ENCODE measurements around the gene FAM131A.

The FAM131A gene

GRCh38 chr3:184359610-184360009 is 22.2 kb downstream of the FAM131A start:
- no peak for TF ChIP-seq PKNOX1 (IDR thresholded peaks at IDR 0.05)
- TF ChIP-seq FOXA1 (IDR thresholded peaks at IDR 0.05): no peak
- TF ChIP-seq BHLHE40 (IDR thresholded peaks at IDR 0.05; ENCODE audit: borderline replicate concordance): no peak
- TF ChIP-seq LEF1 (IDR thresholded peaks at IDR 0.05; ENCODE audit: borderline replicate concordance): no peak
- no peak for TF ChIP-seq NFRKB (IDR thresholded peaks at IDR 0.05)
- TF ChIP-seq FOXK2 (IDR thresholded peaks at IDR 0.05): no peak
- no peak for TF ChIP-seq CTBP1 (IDR thresholded peaks at IDR 0.05; ENCODE audit: borderline replicate concordance)
- no peak for TF ChIP-seq L3MBTL2 (conservative IDR thresholded peaks at IDR 0.05)
- TF ChIP-seq ARNT (IDR thresholded peaks at IDR 0.05): no peak
- no peak for TF ChIP-seq ZNF384 (IDR thresholded peaks at IDR 0.05)
- TF ChIP-seq SP1 (IDR thresholded peaks at IDR 0.05): no peak
- no peak for TF ChIP-seq TARDBP (IDR thresholded peaks at IDR 0.05)
- no peak for TF ChIP-seq ELF4 (IDR thresholded peaks at IDR 0.05)
- TF ChIP-seq FOXM1 (IDR thresholded peaks at IDR 0.05; ENCODE audit: borderline replicate concordance): no peak
- no peak for TF ChIP-seq SUZ12 (IDR thresholded peaks at IDR 0.05)
- no peak for DNase-seq (ENCODE audit: extremely low spot score)
- POLR2A ChIA-PET: no interaction called here
- CTCF ChIA-PET: no interaction called here

GRCh38 chr3:184360070-184360928 is 22.9 kb downstream of the FAM131A start:
- CTCF ChIA-PET: no interaction called here
- POLR2A ChIA-PET: interaction anchor here (0.9 to 1.7 kb wide), 2 partner anchors 61 to 186 kb away, joined by 3 to 4 read pairs; no protein-coding TSS in a partner anchor
- TF ChIP-seq L3MBTL2 (conservative IDR thresholded peaks at IDR 0.05) (no peak), SUZ12 (IDR thresholded peaks at IDR 0.05) (no peak), FOXA1 (IDR thresholded peaks at IDR 0.05) (no peak), PKNOX1 (IDR thresholded peaks at IDR 0.05) (no peak), NFRKB (IDR thresholded peaks at IDR 0.05) (no peak), CTBP1 (IDR thresholded peaks at IDR 0.05; ENCODE audit: borderline replicate concordance) (no peak), ARNT (IDR thresholded peaks at IDR 0.05) (no peak), ZNF384 (IDR thresholded peaks at IDR 0.05) (no peak), BHLHE40 (IDR thresholded peaks at IDR 0.05; ENCODE audit: borderline replicate concordance) (no peak), FOXM1 (IDR thresholded peaks at IDR 0.05; ENCODE audit: borderline replicate concordance) (no peak), TARDBP (IDR thresholded peaks at IDR 0.05) (no peak), FOXK2 (IDR thresholded peaks at IDR 0.05) (no peak), LEF1 (IDR thresholded peaks at IDR 0.05; ENCODE audit: borderline replicate concordance) (no peak), SP1 (IDR thresholded peaks at IDR 0.05) (no peak), ELF4 (IDR thresholded peaks at IDR 0.05) (no peak), HDGF (IDR thresholded peaks at IDR 0.05; ENCODE audit: borderline replicate concordance) (no peak)
- no peak for DNase-seq (ENCODE audit: extremely low spot score)

- POLR2A ChIA-PET: interaction anchor here (0.8 to 2.7 kb wide), 5 partner anchors 13 to 185 kb away, joined by 3 to 9 read pairs (median 4); partner anchors contain the start of gene FAM131A
- DNase-seq (ENCODE audit: extremely low spot score): no peak
- CTCF ChIA-PET: interaction anchor here (1.1 kb wide), 1 partner anchor 15 kb away, joined by 3 read pairs; no protein-coding TSS in a partner anchor
- TF ChIP-seq PKNOX1 (IDR thresholded peaks at IDR 0.05): no peak
- TF ChIP-seq HDGF (IDR thresholded peaks at IDR 0.05; ENCODE audit: borderline replicate concordance): no peak
- no peak for TF ChIP-seq ARNT (IDR thresholded peaks at IDR 0.05)
- TF ChIP-seq BHLHE40 (IDR thresholded peaks at IDR 0.05; ENCODE audit: borderline replicate concordance): no peak
- TF ChIP-seq FOXM1 (IDR thresholded peaks at IDR 0.05; ENCODE audit: borderline replicate concordance): no peak
- no peak for TF ChIP-seq TARDBP (IDR thresholded peaks at IDR 0.05)
- TF ChIP-seq SUZ12 (IDR thresholded peaks at IDR 0.05): no peak
- TF ChIP-seq FOXK2 (IDR thresholded peaks at IDR 0.05): no peak
- TF ChIP-seq ZNF384 (IDR thresholded peaks at IDR 0.05): no peak
- no peak for TF ChIP-seq NFRKB (IDR thresholded peaks at IDR 0.05)
- no peak for TF ChIP-seq SP1 (IDR thresholded peaks at IDR 0.05)
- TF ChIP-seq ELF4 (IDR thresholded peaks at IDR 0.05): no peak
- TF ChIP-seq FOXA1 (IDR thresholded peaks at IDR 0.05): no peak
- no peak for TF ChIP-seq LEF1 (IDR thresholded peaks at IDR 0.05; ENCODE audit: borderline replicate concordance)
- no peak for TF ChIP-seq CTBP1 (IDR thresholded peaks at IDR 0.05; ENCODE audit: borderline replicate concordance)
- TF ChIP-seq L3MBTL2 (conservative IDR thresholded peaks at IDR 0.05): no peak
Observed at GRCh38 chr3:184360929-184361531, 23.6 kb downstream of the FAM131A start.

- ChIA-PET POLR2A (interaction anchor here (0.8 to 2.7 kb wide), 6 partner anchors 13 to 185 kb away, joined by 3 to 9 read pairs (median 4); partner anchors contain the start of genes CHRD and FAM131A), CTCF (interaction anchor here (1.1 to 1.4 kb wide), 2 partner anchors 10 to 16 kb away, joined by 3 read pairs; no protein-coding TSS in a partner anchor)
- DNase-seq (ENCODE audit: extremely low spot score): peak; percentile 50
- TF ChIP-seq SP1 (IDR thresholded peaks at IDR 0.05) (no peak), LEF1 (IDR thresholded peaks at IDR 0.05; ENCODE audit: borderline replicate concordance) (no peak), NFRKB (IDR thresholded peaks at IDR 0.05) (no peak), FOXK2 (IDR thresholded peaks at IDR 0.05) (no peak), ARNT (IDR thresholded peaks at IDR 0.05) (no peak), PKNOX1 (IDR thresholded peaks at IDR 0.05) (no peak), L3MBTL2 (conservative IDR thresholded peaks at IDR 0.05) (no peak), HDGF (IDR thresholded peaks at IDR 0.05; ENCODE audit: borderline replicate concordance) (no peak), FOXM1 (IDR thresholded peaks at IDR 0.05; ENCODE audit: borderline replicate concordance) (no peak), BHLHE40 (IDR thresholded peaks at IDR 0.05; ENCODE audit: borderline replicate concordance) (no peak), CTBP1 (IDR thresholded peaks at IDR 0.05; ENCODE audit: borderline replicate concordance) (no peak)
Observed at GRCh38 chr3:184361532-184361931, 24.1 kb downstream of the FAM131A start, which contains the start of the genes CLCN2 and POLR2H. CLCN2 (minus strand) TSS chr3:184361605; CDS start chr3:184361479, 126 bp downstream. POLR2H (plus strand) TSS chr3:184361710; CDS start chr3:184363493, 1,783 bp downstream.
